Adrenal gland (tissue), 5 donors: ENCODE data around the gene ATCAY.

Experiments
- POLR2A ChIP-seq, 2 donors: fragments of 450-650 bp; IDR thresholded peaks; one replicate each; pipeline ENCODE4 v1.6.1; 2017; ENCODE audit warnings: antibody characterized with exemption in 2 of 2, mild to moderate bottlenecking in 2 of 2, moderate library complexity in 1 of 2
- TF ChIP-seq, protein P1 (sequence below), 6 experiments: fragments of 450-650 bp in 4 of 6; fragments of 200-600 bp in 2 of 6; sonication (generic) in 1 of 6; IDR thresholded peaks; 1 replicate in 5 of 6; 2 replicates in 1 of 6; pipeline versions ENCODE4 v1.5.1 to v1.8.0; 2016 to 2021; ENCODE audit warnings: antibody characterized with exemption in 6 of 6, mild to moderate bottlenecking in 2 of 6, moderate library complexity in 1 of 6
- donor health status: DM: no; HTN: no; CAD: no.

DNA sequence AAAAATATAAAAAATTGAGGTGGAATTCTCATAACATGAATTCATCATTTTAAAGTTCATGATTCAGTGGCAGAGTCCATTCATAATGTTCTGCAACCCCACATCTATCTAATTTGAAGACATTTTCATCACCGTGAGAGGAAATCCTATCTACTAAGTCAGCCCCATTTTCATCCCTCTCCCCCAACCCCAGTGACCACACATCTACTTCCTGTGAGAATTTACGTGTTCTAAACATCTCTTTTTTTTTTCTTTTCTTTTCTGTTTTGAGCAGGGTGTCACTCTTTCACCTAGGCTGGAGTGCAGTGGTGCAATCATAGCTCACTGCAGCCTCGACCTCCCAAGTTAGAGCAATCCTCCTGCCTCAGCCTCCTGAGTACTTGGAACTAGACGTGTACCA, 17.5 kb downstream of the ATCAY start:
- TF ChIP-seq, protein P1, sequence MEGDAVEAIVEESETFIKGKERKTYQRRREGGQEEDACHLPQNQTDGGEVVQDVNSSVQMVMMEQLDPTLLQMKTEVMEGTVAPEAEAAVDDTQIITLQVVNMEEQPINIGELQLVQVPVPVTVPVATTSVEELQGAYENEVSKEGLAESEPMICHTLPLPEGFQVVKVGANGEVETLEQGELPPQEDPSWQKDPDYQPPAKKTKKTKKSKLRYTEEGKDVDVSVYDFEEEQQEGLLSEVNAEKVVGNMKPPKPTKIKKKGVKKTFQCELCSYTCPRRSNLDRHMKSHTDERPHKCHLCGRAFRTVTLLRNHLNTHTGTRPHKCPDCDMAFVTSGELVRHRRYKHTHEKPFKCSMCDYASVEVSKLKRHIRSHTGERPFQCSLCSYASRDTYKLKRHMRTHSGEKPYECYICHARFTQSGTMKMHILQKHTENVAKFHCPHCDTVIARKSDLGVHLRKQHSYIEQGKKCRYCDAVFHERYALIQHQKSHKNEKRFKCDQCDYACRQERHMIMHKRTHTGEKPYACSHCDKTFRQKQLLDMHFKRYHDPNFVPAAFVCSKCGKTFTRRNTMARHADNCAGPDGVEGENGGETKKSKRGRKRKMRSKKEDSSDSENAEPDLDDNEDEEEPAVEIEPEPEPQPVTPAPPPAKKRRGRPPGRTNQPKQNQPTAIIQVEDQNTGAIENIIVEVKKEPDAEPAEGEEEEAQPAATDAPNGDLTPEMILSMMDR (IDR thresholded peaks at IDR 0.05): no peak
- TF ChIP-seq POLR2A (IDR thresholded peaks at IDR 0.05): no peak
